K562 (cell line): ENCODE results near the gene EIF4E. TPM values are rescaled to one million over a fixed set of nuclear protein-coding genes. Genes with fewer than 3 reads are reported as not detected.

ENCODE experiments used
- ATAC-seq: fragments of 200-7000 bp; cut with Tn5 transposase; 3 replicates; pipeline ENCODE4 v1.9.1; 2020; ENCODE audit warnings: moderate library complexity
- BruUV-seq: library from RNA; stranded (reverse); fragments of 400-500 nt; replicated peaks from 2 replicates; lab custom pipeline; 2021; lab: Mats Ljungman, UMichigan
- CTCF ChIA-PET: fragments of 300-600 bp; formaldehyde crosslinking; extraction: SDS; loops from one replicate; lab custom pipeline; 2021; ENCODE audit warnings: low intra/inter-chr PET ratio; lab: Yijun Ruan, JAX
- POLR2A ChIA-PET: fragments of 300-600, 350-650 bp; sonication (Branson Sonifier 250); formaldehyde crosslinking; extraction: SDS; loops from one replicate; lab custom pipeline; 2021; ENCODE audit warnings: antibody characterized with exemption, inconsistent platforms; lab: Yijun Ruan, JAX
- DNase-seq, 4 experiments: peaks; one replicate each; pipeline versions ENCODE4 v3.0.0 to v3.0.0-alpha.2; 2011 to 2018; ENCODE audit warnings: low spot score in 3 of 4, mixed read lengths in 3 of 4; ENCODE audit errors: extremely low read depth in 1 of 4
- FAIRE-seq: peaks from 2 replicates; lab custom pipeline; 2011; peaks lifted over from hg19 to GRCh38; lab: Jason Lieb, UNC
- H2AFZ ChIP-seq: 2 replicates; pipeline ENCODE4 v1.6.0; 2011; ENCODE audit warnings: low read depth, low read length, control low read depth, inconsistent platforms
- H3K27ac ChIP-seq: fragments of 200-600 bp; 3 replicates; pipeline ENCODE4 v1.8.0; 2011; ENCODE audit warnings: low read depth, mild to moderate bottlenecking, control low read depth, inconsistent platforms, low read length, moderate library complexity, mixed read lengths; ENCODE audit errors: extremely low read depth
- H3K27me3 ChIP-seq, 2 experiments: fragments of 300-600 bp in 1 of 2; 2 replicates in 1 of 2; 3 replicates in 1 of 2; pipeline versions ENCODE4 v1.6.0 to v1.8.0; 2011; ENCODE audit warnings: inconsistent platforms in 2 of 2, low read length in 2 of 2, mild to moderate bottlenecking in 1 of 2, mixed read lengths in 1 of 2, moderate library complexity in 1 of 2; ENCODE audit not compliant: control insufficient read depth in 2 of 2, insufficient read depth in 2 of 2
- H3K36me3 ChIP-seq: fragments of 300-600 bp; 3 replicates; pipeline ENCODE4 v1.8.0; 2011; ENCODE audit warnings: mild to moderate bottlenecking, low read length, inconsistent platforms; ENCODE audit not compliant: control insufficient read depth, insufficient read depth
- H3K4me1 ChIP-seq, 2 experiments: fragments of 200-600 bp in 1 of 2; replicated peaks in 1 of 2; 2 replicates in 1 of 2; 3 replicates in 1 of 2; pipeline versions ENCODE4 v1.5.1 to v1.8.0; 2011; ENCODE audit warnings: inconsistent platforms in 2 of 2, low read length in 2 of 2, mild to moderate bottlenecking in 1 of 2, mixed read lengths in 1 of 2, moderate library complexity in 1 of 2; ENCODE audit not compliant: control insufficient read depth in 2 of 2, insufficient read depth in 2 of 2
- H3K4me2 ChIP-seq: 2 replicates; pipeline ENCODE4 v1.6.1; 2011; ENCODE audit warnings: low read length, control low read depth, inconsistent platforms, mixed read lengths; ENCODE audit not compliant: insufficient read depth
- H3K4me3 ChIP-seq: fragments of 200-600 bp; sonication (generic), shearing (Covaris generic); 2 replicates; pipeline ENCODE4 v1.5.1; 2016; ENCODE audit warnings: control low read depth, inconsistent platforms
- H3K79me2 ChIP-seq: fragments of 200-600 bp; 3 replicates; pipeline ENCODE4 v1.8.0; 2011; ENCODE audit warnings: low read length, inconsistent platforms; ENCODE audit not compliant: control insufficient read depth, insufficient read depth
- H3K9ac ChIP-seq, 2 experiments: 2 replicates each; pipeline versions ENCODE4 v1.6.0 to v1.6.1; 2011; ENCODE audit warnings: low read depth in 2 of 2, low read length in 2 of 2, control low read depth in 1 of 2, inconsistent platforms in 1 of 2, mild to moderate bottlenecking in 1 of 2, mixed read lengths in 1 of 2; ENCODE audit not compliant: insufficient read depth in 1 of 2
- H3K9me1 ChIP-seq: one replicate; pipeline ENCODE4 v1.6.0; 2011; ENCODE audit warnings: inconsistent platforms, mild to moderate bottlenecking, low read length, moderate library complexity; ENCODE audit not compliant: control insufficient read depth, insufficient read depth
- H3K9me3 ChIP-seq: replicated peaks from 2 replicates; pipeline ENCODE4 v1.5.1; 2011; ENCODE audit warnings: low read depth, low read length, inconsistent platforms; ENCODE audit not compliant: control insufficient read depth, insufficient read depth
- H4K20me1 ChIP-seq: replicated peaks from 2 replicates; pipeline ENCODE4 v1.6.1; 2011; ENCODE audit warnings: low read length, inconsistent platforms, mixed read lengths; ENCODE audit not compliant: control insufficient read depth, insufficient read depth
- E2F3 ChIP-seq: fragments of 250-450 bp; sonication (Bioruptor Pico); IDR thresholded peaks from 2 replicates; pipeline ENCODE4 v1.4.0; 2020; ENCODE audit warnings: mild to moderate bottlenecking
- ESRRB ChIP-seq: fragments of 250-450 bp; sonication (Bioruptor Pico); IDR thresholded peaks from 2 replicates; pipeline ENCODE4 v1.5.0; 2020; ENCODE audit warnings: mild to moderate bottlenecking, moderate library complexity, borderline replicate concordance
- HNRNPH1 ChIP-seq: fragments of 200-400 bp; formaldehyde crosslinking; optimal IDR thresholded peaks from 2 replicates; pipeline ENCODE3; 2017; ENCODE audit warnings: low read depth, mild to moderate bottlenecking, low read length, moderate library complexity
- PHTF2 ChIP-seq: fragments of 250-450 bp; sonication (Bioruptor Pico); IDR thresholded peaks from 2 replicates; pipeline ENCODE4 v1.5.0; 2021; ENCODE audit warnings: mild to moderate bottlenecking
- TFAP4 ChIP-seq: sonication (generic); formaldehyde crosslinking; IDR thresholded peaks from 2 replicates; pipeline ENCODE4 v1.8.0; 2022; ENCODE audit warnings: missing genetic modification reagents, mild to moderate bottlenecking, moderate library complexity, borderline replicate concordance
- ZNF318 ChIP-seq, 2 experiments: fragments of 450-650 bp; IDR thresholded peaks; 2 replicates each; pipeline ENCODE4 v1.6.1; 2016; ENCODE audit warnings: mild to moderate bottlenecking in 2 of 2, borderline replicate concordance in 1 of 2, low read depth in 1 of 2, moderate library complexity in 1 of 2
- ZNF695 ChIP-seq: fragments of 450-650 bp; formaldehyde crosslinking; IDR thresholded peaks from 2 replicates; pipeline ENCODE4 v1.4.0; 2020; ENCODE audit warnings: mild to moderate bottlenecking, moderate library complexity
- WGBS: fragments of 100-300 bp; shearing (Covaris generic); methylation state at CpG from one replicate; pipeline ENCODE4 v1.1.6; 2016; ENCODE audit warnings: low coverage, mixed read lengths; ENCODE audit not compliant: insufficient coverage; ENCODE audit errors: missing lambda C conversion rate; 5-methylcytosine and 5-hydroxymethylcytosine counted together
- in situ Hi-C: fragments of 300-500 bp; cut with MboI; formaldehyde crosslinking; loops from 4 replicates; pipeline ENCODE4 v1.15.0; 2018; ENCODE audit warnings: inconsistent platforms, mixed read lengths
- intact Hi-C: fragments of 100-400 bp; cut with micrococcal nuclease; formaldehyde crosslinking; loops from 2 replicates; pipeline ENCODE4 v1.14.2; 2022
- polyA plus RNA-seq, 8 experiments: library from polyadenylated mRNA; depleted of rRNA in 4 of 8; stranded (reverse) in 5 of 8; unstranded in 3 of 8; fragments of >200 nt; fragmentation: Nextera tagmentation in 2 of 8; fragmentation: Illumina TruSeq in 1 of 8; extraction: Ambion mirVana in 2 of 8; extraction: Trizol in 1 of 8; gene quantifications; 2 replicates each; pipeline versions ENCODE4 v1.2.1 to v1.2.3, GENCODE V29; 2011 to 2014; ENCODE audit warnings: inconsistent platforms in 1 of 8, missing spikeins in 1 of 8
- total RNA-seq, 7 experiments: library from RNA; depleted of rRNA in 6 of 7; stranded (reverse); fragments of >200 nt in 6 of 7; fragmentation: Illumina TruSeq in 2 of 7; extraction: Trizol in 2 of 7; gene quantifications; 2 replicates each; pipeline versions ENCODE4 v1.2.1 to v1.2.3, GENCODE V29; 2011 to 2021; ENCODE audit warnings: low replicate concordance in 1 of 7
- TF ChIP-seq, protein P1 (sequence below): fragments of 250-450 bp; sonication (Bioruptor Pico); IDR thresholded peaks from 2 replicates; pipeline ENCODE4 v1.9.0; 2021; ENCODE audit warnings: mild to moderate bottlenecking, inconsistent platforms
- TF ChIP-seq, protein P2 (sequence below): sonication (generic); IDR thresholded peaks from 2 replicates; pipeline ENCODE4 v1.6.1; 2016

The EIF4E gene
- total and polyA plus RNA-seq, 9 of the 15 experiments (the other 6 are each of a cell fraction or from before 2014, with no cell fraction given) = 164 to 489 (median 179) TPM

GRCh38 chr4:98951710-98952109, 22.8 kb upstream of the EIF4E start:
- no peak overlapping the region for H3K27ac ChIP-seq
- H3K9me3 ChIP-seq = no peaks in the 10 kb centered on the region
- no peaks in the 10 kb centered on the region for H3K9me1 ChIP-seq
- H3K79me2 ChIP-seq = no peaks in the 10 kb centered on the region
- DNase-seq (peak in 2 of 4 experiments; percentile 9 to 67), ATAC-seq (peak; percentile 75), FAIRE-seq (peak; percentile 87)
- H3K4me1 ChIP-seq = no peaks in the 10 kb centered on the region; a peak in 2 of 5 replicates
- H3K36me3 ChIP-seq = no peaks in the 10 kb centered on the region
- no peaks in the 10 kb centered on the region for H3K27me3 ChIP-seq
- H3K9ac ChIP-seq = no peak overlapping the region
- in situ Hi-C loops (no loop called here), intact Hi-C loops (no loop called here)
- H4K20me1 ChIP-seq = no peaks in the 10 kb centered on the region
- BruUV-seq = no TSS peak
- H3K4me2 ChIP-seq = no peak overlapping the region
- WGBS = 2% methylated on average over 3 of the region's 3 CpGs
- no peak overlapping the region for H2AFZ ChIP-seq
- no peak overlapping the region for H3K4me3 ChIP-seq
- POLR2A ChIA-PET = interaction anchor here (0.7 kb wide), 1 partner anchor 854 kb away, joined by 4 read pairs; no protein-coding TSS in a partner anchor
- CTCF ChIA-PET = no interaction called here
- TF ChIP-seq TFAP4 (CRISPR knock-in tag) = no peak
- TF ChIP-seq PHTF2 = no peak
- no peak for TF ChIP-seq E2F3 (CRISPR knock-in tag)
- TF ChIP-seq ZNF318 (IDR thresholded peaks at IDR 0.05; ENCODE audit: borderline replicate concordance in 1 of 2, low read depth in 1 of 2) = no peak
- TF ChIP-seq ZNF695 = no peak
- TF ChIP-seq ESRRB (CRISPR knock-in tag) = no peak
- TF ChIP-seq, protein P1, sequence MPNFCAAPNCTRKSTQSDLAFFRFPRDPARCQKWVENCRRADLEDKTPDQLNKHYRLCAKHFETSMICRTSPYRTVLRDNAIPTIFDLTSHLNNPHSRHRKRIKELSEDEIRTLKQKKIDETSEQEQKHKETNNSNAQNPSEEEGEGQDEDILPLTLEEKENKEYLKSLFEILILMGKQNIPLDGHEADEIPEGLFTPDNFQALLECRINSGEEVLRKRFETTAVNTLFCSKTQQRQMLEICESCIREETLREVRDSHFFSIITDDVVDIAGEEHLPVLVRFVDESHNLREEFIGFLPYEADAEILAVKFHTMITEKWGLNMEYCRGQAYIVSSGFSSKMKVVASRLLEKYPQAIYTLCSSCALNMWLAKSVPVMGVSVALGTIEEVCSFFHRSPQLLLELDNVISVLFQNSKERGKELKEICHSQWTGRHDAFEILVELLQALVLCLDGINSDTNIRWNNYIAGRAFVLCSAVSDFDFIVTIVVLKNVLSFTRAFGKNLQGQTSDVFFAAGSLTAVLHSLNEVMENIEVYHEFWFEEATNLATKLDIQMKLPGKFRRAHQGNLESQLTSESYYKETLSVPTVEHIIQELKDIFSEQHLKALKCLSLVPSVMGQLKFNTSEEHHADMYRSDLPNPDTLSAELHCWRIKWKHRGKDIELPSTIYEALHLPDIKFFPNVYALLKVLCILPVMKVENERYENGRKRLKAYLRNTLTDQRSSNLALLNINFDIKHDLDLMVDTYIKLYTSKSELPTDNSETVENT (CRISPR knock-in tag) = no peak
- TF ChIP-seq, protein P2, sequence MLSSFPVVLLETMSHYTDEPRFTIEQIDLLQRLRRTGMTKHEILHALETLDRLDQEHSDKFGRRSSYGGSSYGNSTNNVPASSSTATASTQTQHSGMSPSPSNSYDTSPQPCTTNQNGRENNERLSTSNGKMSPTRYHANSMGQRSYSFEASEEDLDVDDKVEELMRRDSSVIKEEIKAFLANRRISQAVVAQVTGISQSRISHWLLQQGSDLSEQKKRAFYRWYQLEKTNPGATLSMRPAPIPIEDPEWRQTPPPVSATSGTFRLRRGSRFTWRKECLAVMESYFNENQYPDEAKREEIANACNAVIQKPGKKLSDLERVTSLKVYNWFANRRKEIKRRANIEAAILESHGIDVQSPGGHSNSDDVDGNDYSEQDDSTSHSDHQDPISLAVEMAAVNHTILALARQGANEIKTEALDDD = no peak
- TF ChIP-seq HNRNPH1 = no peak
